GM12878 (cell line): Measurements from ENCODE around the gene PEMT.

Experiments used
- CREB1 ChIP-seq: IDR thresholded peaks from 2 replicates; pipeline ENCODE4 v1.6.1; 2012; ENCODE audit warnings: low read depth, mild to moderate bottlenecking, inconsistent platforms
- EGR1 ChIP-seq, 2 experiments: IDR thresholded peaks; 1 replicate in 1 of 2; 2 replicates in 1 of 2; pipeline ENCODE4 v1.6.1; 2011 to 2012; ENCODE audit warnings: low read depth in 2 of 2, low read length in 2 of 2, borderline replicate concordance in 1 of 2, mild to moderate bottlenecking in 1 of 2, moderate library complexity in 1 of 2
- EZH2 ChIP-seq: IDR thresholded peaks from 2 replicates; pipeline ENCODE4 v1.6.1; 2012; ENCODE audit warnings: low read depth, mild to moderate bottlenecking, control low read depth, inconsistent platforms, low read length, borderline replicate concordance; ENCODE audit not compliant: control insufficient read depth
- FOXM1 ChIP-seq: IDR thresholded peaks from 2 replicates; pipeline ENCODE4 v1.6.1; 2012; ENCODE audit warnings: low read depth, mild to moderate bottlenecking, inconsistent platforms, low read length, moderate library complexity
- MAX ChIP-seq: IDR thresholded peaks from 2 replicates; pipeline ENCODE4 v1.6.1; 2012; ENCODE audit warnings: low read depth, low read length, improper control_type of control experiment
- MYB ChIP-seq: fragments of 150-350 bp; IDR thresholded peaks from 2 replicates; pipeline ENCODE4 v1.6.1; 2014; ENCODE audit warnings: mild to moderate bottlenecking, low read depth, low read length, borderline replicate concordance
- NFYB ChIP-seq: IDR thresholded peaks from 2 replicates; pipeline ENCODE4 v1.6.1; 2011; ENCODE audit warnings: low read depth, mild to moderate bottlenecking, low read length, improper control_type of control experiment, moderate library complexity; ENCODE audit not compliant: insufficient read depth
- POLR2A ChIP-seq: IDR thresholded peaks from 2 replicates; pipeline ENCODE4 v1.6.1; 2011; ENCODE audit warnings: low read depth, mild to moderate bottlenecking, low read length
- POLR2AphosphoS5 ChIP-seq: IDR thresholded peaks from 2 replicates; pipeline ENCODE4 v1.6.1; 2011; ENCODE audit warnings: mild to moderate bottlenecking, low read length, inconsistent platforms
- REST ChIP-seq: IDR thresholded peaks from 2 replicates; pipeline ENCODE4 v1.6.1; 2012; ENCODE audit warnings: mild to moderate bottlenecking, low read depth, low read length
- SUPT20H ChIP-seq: IDR thresholded peaks from 2 replicates; pipeline ENCODE4 v1.6.1; 2011; ENCODE audit warnings: low read depth, mild to moderate bottlenecking, low read length, moderate library complexity, borderline replicate concordance; ENCODE audit not compliant: control insufficient read depth
- TAF1 ChIP-seq: IDR thresholded peaks from 2 replicates; pipeline ENCODE4 v1.6.1; 2011; ENCODE audit warnings: mild to moderate bottlenecking, low read depth, low read length, borderline replicate concordance
- TF ChIP-seq, protein P1 (sequence below): fragments of 450-650 bp; IDR thresholded peaks from 2 replicates; pipeline ENCODE4 v1.6.1; 2014; ENCODE audit warnings: mild to moderate bottlenecking
- TF ChIP-seq, protein P2 (sequence below): IDR thresholded peaks from 2 replicates; pipeline ENCODE4 v1.6.1; 2011; ENCODE audit warnings: mild to moderate bottlenecking, low read depth, low read length, moderate library complexity; ENCODE audit not compliant: insufficient replicate concordance

DNA sequence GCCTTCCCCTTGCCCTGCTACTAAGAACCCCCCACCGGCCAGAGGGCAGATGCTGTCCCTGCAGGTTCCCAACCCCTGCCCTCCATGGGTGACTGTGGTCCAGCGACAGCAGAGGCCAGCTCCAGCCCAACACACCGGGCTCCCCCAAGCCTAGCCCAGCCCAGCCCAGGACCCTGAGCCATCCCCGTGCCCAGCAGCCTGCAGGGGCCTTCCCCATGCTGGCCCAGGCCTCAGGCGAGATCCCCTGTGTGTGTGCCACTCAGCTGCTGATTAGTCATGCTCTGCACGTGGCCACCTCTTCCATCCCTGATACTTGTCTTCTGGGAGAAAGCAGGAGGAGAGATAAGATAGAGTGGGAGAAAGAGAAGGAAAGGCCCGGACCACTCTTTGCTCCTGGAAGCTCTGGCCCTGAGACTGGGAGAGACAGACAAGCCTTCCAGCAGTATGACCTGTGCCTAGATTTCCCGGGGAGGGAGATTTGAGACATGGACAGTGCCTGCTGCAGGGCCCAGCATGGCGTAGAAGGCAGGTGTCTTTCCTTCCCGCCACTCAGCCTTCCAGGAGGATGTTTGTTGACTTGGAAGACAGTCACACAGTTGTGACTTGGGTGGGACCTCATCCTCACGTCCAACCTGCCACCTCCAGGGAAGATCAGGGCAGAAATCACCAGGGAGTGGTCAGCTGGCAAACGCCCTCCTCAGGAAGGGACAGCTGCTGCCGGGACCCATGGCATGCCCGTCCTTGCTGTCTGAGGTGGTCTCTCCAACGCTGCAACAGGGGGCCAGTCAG is 54.0 kb downstream of the PEMT start:
- TF ChIP-seq FOXM1 (no peak), EZH2 (no peak), POLR2AphosphoS5 (no peak), POLR2A (no peak), EGR1 (IDR thresholded peaks at IDR 0.05; ENCODE audit: borderline replicate concordance in 1 of 2, low read depth in 2 of 2, low read length in 2 of 2) (no peak), REST (no peak), MYB (no peak), SUPT20H (no peak), NFYB (no peak), TAF1 (no peak), MAX (no peak), CREB1 (no peak)
- TF ChIP-seq, protein P1, sequence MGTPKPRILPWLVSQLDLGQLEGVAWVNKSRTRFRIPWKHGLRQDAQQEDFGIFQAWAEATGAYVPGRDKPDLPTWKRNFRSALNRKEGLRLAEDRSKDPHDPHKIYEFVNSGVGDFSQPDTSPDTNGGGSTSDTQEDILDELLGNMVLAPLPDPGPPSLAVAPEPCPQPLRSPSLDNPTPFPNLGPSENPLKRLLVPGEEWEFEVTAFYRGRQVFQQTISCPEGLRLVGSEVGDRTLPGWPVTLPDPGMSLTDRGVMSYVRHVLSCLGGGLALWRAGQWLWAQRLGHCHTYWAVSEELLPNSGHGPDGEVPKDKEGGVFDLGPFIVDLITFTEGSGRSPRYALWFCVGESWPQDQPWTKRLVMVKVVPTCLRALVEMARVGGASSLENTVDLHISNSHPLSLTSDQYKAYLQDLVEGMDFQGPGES: no peak
- TF ChIP-seq, protein P2, sequence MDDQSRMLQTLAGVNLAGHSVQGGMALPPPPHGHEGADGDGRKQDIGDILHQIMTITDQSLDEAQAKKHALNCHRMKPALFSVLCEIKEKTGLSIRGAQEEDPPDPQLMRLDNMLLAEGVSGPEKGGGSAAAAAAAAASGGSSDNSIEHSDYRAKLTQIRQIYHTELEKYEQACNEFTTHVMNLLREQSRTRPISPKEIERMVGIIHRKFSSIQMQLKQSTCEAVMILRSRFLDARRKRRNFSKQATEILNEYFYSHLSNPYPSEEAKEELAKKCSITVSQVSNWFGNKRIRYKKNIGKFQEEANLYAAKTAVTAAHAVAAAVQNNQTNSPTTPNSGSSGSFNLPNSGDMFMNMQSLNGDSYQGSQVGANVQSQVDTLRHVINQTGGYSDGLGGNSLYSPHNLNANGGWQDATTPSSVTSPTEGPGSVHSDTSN: no peak
